Loucy (cell line): ENCODE results near the gene CHST10.
"Not testable (repeated sequence)": the region's sequence is repeated elsewhere in the genome, so short reads cannot be mapped to it uniquely, and the experiment has no call there.

Experiments
- EZH2phosphoT487 ChIP-seq: fragments of 200-600 bp; IDR thresholded peaks from 2 replicates; pipeline ENCODE4 v1.6.1; 2018; ENCODE audit warnings: antibody characterized with exemption, mild to moderate bottlenecking, moderate library complexity, borderline replicate concordance
- TF ChIP-seq, protein P1 (sequence below): fragments of 200-600 bp; sonication (generic); conservative IDR thresholded peaks from 2 replicates; pipeline ENCODE4 v1.5.1; 2014; ENCODE audit warnings: mild to moderate bottlenecking, antibody characterized with exemption, low read length

- TF ChIP-seq, protein P1, sequence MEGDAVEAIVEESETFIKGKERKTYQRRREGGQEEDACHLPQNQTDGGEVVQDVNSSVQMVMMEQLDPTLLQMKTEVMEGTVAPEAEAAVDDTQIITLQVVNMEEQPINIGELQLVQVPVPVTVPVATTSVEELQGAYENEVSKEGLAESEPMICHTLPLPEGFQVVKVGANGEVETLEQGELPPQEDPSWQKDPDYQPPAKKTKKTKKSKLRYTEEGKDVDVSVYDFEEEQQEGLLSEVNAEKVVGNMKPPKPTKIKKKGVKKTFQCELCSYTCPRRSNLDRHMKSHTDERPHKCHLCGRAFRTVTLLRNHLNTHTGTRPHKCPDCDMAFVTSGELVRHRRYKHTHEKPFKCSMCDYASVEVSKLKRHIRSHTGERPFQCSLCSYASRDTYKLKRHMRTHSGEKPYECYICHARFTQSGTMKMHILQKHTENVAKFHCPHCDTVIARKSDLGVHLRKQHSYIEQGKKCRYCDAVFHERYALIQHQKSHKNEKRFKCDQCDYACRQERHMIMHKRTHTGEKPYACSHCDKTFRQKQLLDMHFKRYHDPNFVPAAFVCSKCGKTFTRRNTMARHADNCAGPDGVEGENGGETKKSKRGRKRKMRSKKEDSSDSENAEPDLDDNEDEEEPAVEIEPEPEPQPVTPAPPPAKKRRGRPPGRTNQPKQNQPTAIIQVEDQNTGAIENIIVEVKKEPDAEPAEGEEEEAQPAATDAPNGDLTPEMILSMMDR, result not testable (repeated sequence)
- not testable (repeated sequence) for TF ChIP-seq EZH2phosphoT487
Measured at GRCh38 chr2:100362269-100362668, 55.2 kb downstream of the CHST10 start.
